Activated naive CD4-positive, alpha-beta T cell treated with anti-CD3 and anti-CD28 coated beads, Interleukin-2, amount 10 ng/mL, durations not matched to agents 7 days and 5 days (primary cell): ENCODE measurements around the gene CEL.
A peak's percentile ranks its signal among the peaks of the same experiment; 100 is the strongest.

Experiments
- CTCF ChIA-PET: fragments of 350-600 bp; sonication (Branson Sonifier 250); formaldehyde crosslinking; loops from one replicate; lab custom pipeline; 2021; ENCODE audit warnings: antibody characterized with exemption; lab: Charles Lee
- DNase-seq: peaks from one replicate; pipeline ENCODE4 v3.0.0-alpha.2; 2020
- H3K27ac Mint-ChIP-seq: one replicate; pipeline ENCODE4 v1.8.0; 2021; ENCODE audit warnings: mild to moderate bottlenecking, moderate library complexity, mixed read lengths
- H3K27me3 Mint-ChIP-seq: one replicate; pipeline ENCODE4 v1.8.0; 2021; ENCODE audit warnings: mild to moderate bottlenecking, mixed read lengths
- H3K36me3 Mint-ChIP-seq: one replicate; pipeline ENCODE4 v1.8.0; 2021; ENCODE audit warnings: mixed read lengths
- H3K4me1 Mint-ChIP-seq: one replicate; pipeline ENCODE4 v1.8.0; 2021; ENCODE audit warnings: mixed read lengths
- H3K4me3 Mint-ChIP-seq: one replicate; pipeline ENCODE4 v1.8.0; 2021; ENCODE audit warnings: mild to moderate bottlenecking, moderate library complexity, mixed read lengths
- H3K9me3 Mint-ChIP-seq: one replicate; pipeline ENCODE4 v1.8.0; 2021; ENCODE audit warnings: mixed read lengths

Gene CEL

DNA sequence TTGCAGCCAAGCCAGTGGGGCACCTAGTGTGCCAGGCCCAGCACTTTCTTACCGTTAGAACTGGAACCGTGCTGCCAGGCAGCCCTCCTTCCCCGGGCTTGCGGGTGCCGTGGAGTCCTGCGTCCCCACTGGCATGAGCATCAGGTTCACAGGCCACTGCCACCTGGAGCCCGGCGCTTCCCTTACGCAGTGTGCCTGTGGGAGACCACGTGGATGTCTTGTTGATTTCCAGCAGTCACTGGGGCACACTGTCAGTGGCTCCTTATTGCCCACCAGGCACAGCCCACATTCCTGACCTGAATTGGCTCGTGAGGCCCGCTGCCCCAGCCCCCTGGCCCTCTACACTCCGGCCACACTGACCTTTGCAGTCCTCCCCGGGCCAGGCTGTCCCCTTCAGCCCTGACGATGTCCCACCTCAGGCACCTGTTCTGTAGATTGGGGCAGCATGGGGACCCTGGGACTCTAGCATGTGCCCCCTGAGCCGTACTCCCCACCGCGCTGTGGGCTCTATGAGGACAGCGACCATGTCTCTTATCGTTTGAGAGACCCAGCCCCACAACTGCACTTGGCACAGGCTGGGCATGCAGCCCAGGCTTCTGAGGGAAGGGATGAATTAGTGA is 10.4 kb upstream of the CEL start:
- peaks cover 39% of the 10 kb centered on the region for H3K36me3 Mint-ChIP-seq
- H3K9me3 Mint-ChIP-seq, result no peaks in the 10 kb centered on the region
- no peak overlapping the region for H3K27ac Mint-ChIP-seq
- no peak overlapping the region for H3K4me3 Mint-ChIP-seq
- peaks cover 11% of the 10 kb centered on the region for H3K4me1 Mint-ChIP-seq
- no peak for DNase-seq
- H3K27me3 Mint-ChIP-seq, result no peaks in the 10 kb centered on the region
- CTCF ChIA-PET, result interaction anchor here (2.9 kb wide), 1 partner anchor 93 kb away, joined by 9 read pairs; no protein-coding TSS in a partner anchor

DNA sequence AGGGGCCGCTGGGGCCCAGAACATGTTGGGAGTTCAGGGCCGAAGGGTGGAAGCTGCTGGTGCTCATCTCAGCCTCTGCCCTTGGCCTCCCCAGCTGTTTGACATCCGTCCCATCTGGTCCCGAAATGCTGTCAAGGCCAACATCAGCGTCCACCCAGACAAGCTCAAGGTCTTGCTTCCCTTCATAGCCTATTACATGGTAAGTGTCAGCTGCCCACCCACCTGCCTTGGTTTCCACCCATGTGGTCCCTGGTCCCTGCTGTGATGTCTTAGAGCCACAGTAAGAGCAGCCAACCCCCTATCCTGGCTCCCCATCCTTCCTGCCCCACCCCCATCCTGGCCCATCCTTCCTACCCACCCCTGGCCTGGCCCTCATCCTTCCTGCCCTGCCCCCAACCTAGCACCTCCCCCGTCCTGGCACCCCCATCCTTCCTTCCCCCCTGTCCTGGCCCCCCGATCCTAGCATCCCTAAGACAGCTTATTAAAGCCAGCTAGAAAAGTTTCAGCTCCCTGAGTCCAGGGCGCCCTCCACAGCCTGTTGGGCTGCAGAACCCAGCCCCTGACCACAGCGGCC is 9.7 kb upstream of the CEL start:
- Mint-ChIP-seq H3K27ac (no peak overlapping the region), H3K4me1 (peaks cover 18% of the 10 kb centered on the region), H3K9me3 (no peaks in the 10 kb centered on the region), H3K36me3 (peaks cover 38% of the 10 kb centered on the region), H3K27me3 (no peaks in the 10 kb centered on the region), H3K4me3 (no peak overlapping the region)
- no peak for DNase-seq
- CTCF ChIA-PET, result interaction anchor here (2.9 kb wide), 1 partner anchor 92 kb away, joined by 9 read pairs; no protein-coding TSS in a partner anchor

GRCh38 chr9:133054194-133054890 is 7.4 kb upstream of the CEL start:
- H3K27me3 Mint-ChIP-seq, result no peaks in the 10 kb centered on the region
- peaks cover 39% of the 10 kb centered on the region for H3K4me1 Mint-ChIP-seq

GRCh38 chr9:133054966-133055365 is 6.8 kb upstream of the CEL start:
- H3K4me3 Mint-ChIP-seq, result no peak overlapping the region
- peaks cover 45% of the 10 kb centered on the region for H3K4me1 Mint-ChIP-seq
- H3K27me3 Mint-ChIP-seq, result no peaks in the 10 kb centered on the region
- CTCF ChIA-PET, result no interaction called here
- H3K27ac Mint-ChIP-seq, result no peak overlapping the region
- peaks cover 48% of the 10 kb centered on the region for H3K36me3 Mint-ChIP-seq
- no peaks in the 10 kb centered on the region for H3K9me3 Mint-ChIP-seq
- no peak for DNase-seq

More at GRCh38 chr9:133054194-133054890, 7.4 kb upstream of the CEL start:
- CTCF ChIA-PET, result interaction anchor here (2.9 kb wide), 1 partner anchor 90 kb away, joined by 9 read pairs; no protein-coding TSS in a partner anchor
- peaks cover 50% of the 10 kb centered on the region for H3K36me3 Mint-ChIP-seq
- H3K27ac Mint-ChIP-seq, result no peak overlapping the region
- no peak overlapping the region for H3K4me3 Mint-ChIP-seq
- no peak for DNase-seq
- H3K9me3 Mint-ChIP-seq, result no peaks in the 10 kb centered on the region

- Mint-ChIP-seq H3K9me3 (no peaks in the 10 kb centered on the region), H3K27ac (peak overlapping the region; percentile 94), H3K27me3 (no peaks in the 10 kb centered on the region), H3K4me3 (no peak overlapping the region), H3K36me3 (peaks cover 45% of the 10 kb centered on the region), H3K4me1 (peaks cover 54% of the 10 kb centered on the region)
- CTCF ChIA-PET, result interaction anchor here (0.8 to 2.6 kb wide), 3 partner anchors 7 to 91 kb away, joined by 3 to 6 read pairs (median 5); no protein-coding TSS in a partner anchor
- DNase-seq, result no peak
These were observed 5.9 kb upstream of the CEL start for GRCh38 chr9:133055788-133056420.

DNA sequence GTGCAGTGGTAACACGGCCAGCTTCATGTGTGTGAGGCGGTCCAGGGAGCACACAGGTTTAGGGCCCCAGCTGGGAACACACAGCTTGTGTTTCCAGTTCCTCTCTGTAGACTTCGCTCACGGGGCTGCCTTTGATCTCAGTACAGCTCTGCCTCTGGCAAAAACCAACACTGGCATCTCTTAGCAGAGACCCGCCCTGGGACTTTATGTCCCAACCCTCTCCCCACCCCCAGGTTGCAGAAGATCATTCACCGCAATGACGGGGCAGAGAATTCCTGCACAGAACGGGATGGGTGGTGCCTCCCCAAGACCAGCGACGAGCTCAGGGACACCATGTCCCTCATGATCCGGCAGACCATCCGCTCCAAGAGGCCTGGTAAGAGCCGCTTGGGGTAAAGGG is 5.2 kb upstream of the CEL start:
- peak overlapping the region; percentile 48 for H3K4me3 Mint-ChIP-seq
- H3K4me1 Mint-ChIP-seq, result peaks cover 60% of the 10 kb centered on the region
- peak; percentile 47 for DNase-seq
- peak overlapping the region; percentile 94 for H3K27ac Mint-ChIP-seq
- no peaks in the 10 kb centered on the region for H3K9me3 Mint-ChIP-seq
- no peaks in the 10 kb centered on the region for H3K27me3 Mint-ChIP-seq
- CTCF ChIA-PET, result interaction anchor here (0.8 to 2.7 kb wide), 5 partner anchors 8 to 91 kb away, joined by 3 to 12 read pairs (median 5); no protein-coding TSS in a partner anchor
- H3K36me3 Mint-ChIP-seq, result peaks cover 42% of the 10 kb centered on the region

DNA sequence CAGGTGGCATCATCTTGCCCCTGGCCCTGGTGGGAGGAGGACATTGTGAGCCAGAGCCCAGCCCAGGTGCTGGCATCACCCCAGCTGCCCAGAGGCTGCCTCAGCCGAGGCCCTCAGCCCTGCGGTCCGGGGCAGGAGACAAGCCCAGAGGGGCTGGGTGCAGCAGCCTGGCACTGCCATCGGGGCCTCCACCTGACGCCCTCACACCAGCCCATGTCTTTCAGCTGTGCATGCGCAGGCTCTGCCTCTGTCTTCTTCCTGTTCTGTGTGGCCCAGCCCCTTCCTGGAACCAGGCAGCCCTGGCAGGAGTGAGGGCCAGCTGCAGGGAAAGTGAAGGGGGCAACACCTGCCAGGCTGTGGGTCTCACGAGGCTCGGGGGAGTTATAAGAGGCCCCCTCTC is 4.8 kb upstream of the CEL start:
- peaks cover 39% of the 10 kb centered on the region for H3K36me3 Mint-ChIP-seq
- no peak overlapping the region for H3K4me3 Mint-ChIP-seq
- no peaks in the 10 kb centered on the region for H3K9me3 Mint-ChIP-seq
- H3K27ac Mint-ChIP-seq, result peak overlapping the region; percentile 94
- peaks cover 60% of the 10 kb centered on the region for H3K4me1 Mint-ChIP-seq
- no peaks in the 10 kb centered on the region for H3K27me3 Mint-ChIP-seq
- CTCF ChIA-PET, result interaction anchor here (1.3 to 2.7 kb wide), 5 partner anchors 8 to 90 kb away, joined by 5 to 12 read pairs (median 6); no protein-coding TSS in a partner anchor
- DNase-seq, result peak; percentile 67

GRCh38 chr9:133057553-133057952 is 4.2 kb upstream of the CEL start:
- Mint-ChIP-seq H3K36me3 (peaks cover 36% of the 10 kb centered on the region), H3K9me3 (no peaks in the 10 kb centered on the region), H3K4me1 (peaks cover 61% of the 10 kb centered on the region), H3K27me3 (no peaks in the 10 kb centered on the region), H3K4me3 (no peak overlapping the region), H3K27ac (peak overlapping the region; percentile 94)
- CTCF ChIA-PET, result interaction anchor here (0.8 to 2.7 kb wide), 5 partner anchors 9 to 90 kb away, joined by 3 to 12 read pairs (median 6); no protein-coding TSS in a partner anchor
- no peak for DNase-seq

DNA sequence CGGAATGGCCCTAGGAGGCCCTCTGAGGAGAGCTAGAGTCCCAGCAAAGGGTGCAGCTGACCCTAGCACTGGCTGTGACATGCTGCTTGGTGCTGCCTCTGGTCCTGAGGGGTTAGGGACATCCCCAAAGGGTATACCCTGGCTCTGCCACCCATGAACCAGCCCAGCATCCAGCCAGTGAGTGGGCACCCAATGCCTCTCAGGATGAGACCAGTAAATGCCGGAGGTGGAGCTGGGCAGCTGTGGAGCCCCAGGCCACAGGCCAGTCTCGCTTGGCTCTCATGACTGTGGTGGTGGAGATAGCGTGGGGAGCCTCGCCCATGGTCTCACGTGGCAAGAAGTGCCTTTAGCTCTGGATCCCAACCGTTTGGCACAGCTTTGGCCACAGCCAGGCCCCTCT is 3.7 kb upstream of the CEL start:
- Mint-ChIP-seq H3K4me1 (peaks cover 64% of the 10 kb centered on the region), H3K27ac (peak overlapping the region; percentile 94)

GRCh38 chr9:133058550-133059320 is 3.0 kb upstream of the CEL start:
- peak; percentile 47 for DNase-seq
- Mint-ChIP-seq H3K27ac (peak overlapping the region; percentile 94), H3K27me3 (no peaks in the 10 kb centered on the region), H3K9me3 (no peaks in the 10 kb centered on the region), H3K36me3 (peaks cover 32% of the 10 kb centered on the region), H3K4me1 (peaks cover 67% of the 10 kb centered on the region), H3K4me3 (peak overlapping the region; percentile 26)
- CTCF ChIA-PET, result interaction anchor here (1.3 to 2.7 kb wide), 3 partner anchors 18 to 85 kb away, joined by 3 to 12 read pairs (median 6); no protein-coding TSS in a partner anchor

More for the DNA sequence above, 3.7 kb upstream of the CEL start:
- peaks cover 36% of the 10 kb centered on the region for H3K36me3 Mint-ChIP-seq
- H3K4me3 Mint-ChIP-seq, result no peak overlapping the region
- no peaks in the 10 kb centered on the region for H3K9me3 Mint-ChIP-seq
- DNase-seq, result no peak
- CTCF ChIA-PET, result interaction anchor here (0.8 to 2.7 kb wide), 4 partner anchors 9 to 90 kb away, joined by 3 to 12 read pairs (median 6); no protein-coding TSS in a partner anchor
- no peaks in the 10 kb centered on the region for H3K27me3 Mint-ChIP-seq

DNA sequence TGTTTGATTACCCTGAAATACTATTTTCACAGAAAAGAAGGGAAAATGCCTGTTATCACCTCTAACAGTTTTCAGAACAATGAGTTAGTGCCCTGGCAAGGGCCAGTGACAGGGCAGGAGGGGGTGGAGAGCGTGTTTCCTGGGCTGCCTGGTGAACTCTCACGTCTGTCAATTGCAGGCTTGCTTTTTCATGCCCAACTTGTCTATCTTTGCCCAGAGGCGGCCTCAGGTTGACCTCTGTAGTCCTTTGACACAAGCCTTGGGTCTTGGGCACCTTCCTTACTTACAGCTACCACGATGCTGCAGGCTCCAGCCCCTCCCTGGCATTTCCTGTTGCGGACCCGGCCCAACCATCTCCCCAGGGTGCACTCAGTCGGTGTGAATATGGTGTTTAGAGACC is 2.2 kb upstream of the CEL start:
- Mint-ChIP-seq H3K9me3 (no peaks in the 10 kb centered on the region), H3K4me3 (no peak overlapping the region), H3K36me3 (peaks cover 26% of the 10 kb centered on the region), H3K4me1 (peaks cover 67% of the 10 kb centered on the region), H3K27ac (peak overlapping the region; percentile 94), H3K27me3 (no peaks in the 10 kb centered on the region)
- CTCF ChIA-PET, result interaction anchor here (1.1 to 1.3 kb wide), 3 partner anchors 11 to 85 kb away, joined by 3 read pairs; no protein-coding TSS in a partner anchor
- peak; percentile 43 for DNase-seq

DNA sequence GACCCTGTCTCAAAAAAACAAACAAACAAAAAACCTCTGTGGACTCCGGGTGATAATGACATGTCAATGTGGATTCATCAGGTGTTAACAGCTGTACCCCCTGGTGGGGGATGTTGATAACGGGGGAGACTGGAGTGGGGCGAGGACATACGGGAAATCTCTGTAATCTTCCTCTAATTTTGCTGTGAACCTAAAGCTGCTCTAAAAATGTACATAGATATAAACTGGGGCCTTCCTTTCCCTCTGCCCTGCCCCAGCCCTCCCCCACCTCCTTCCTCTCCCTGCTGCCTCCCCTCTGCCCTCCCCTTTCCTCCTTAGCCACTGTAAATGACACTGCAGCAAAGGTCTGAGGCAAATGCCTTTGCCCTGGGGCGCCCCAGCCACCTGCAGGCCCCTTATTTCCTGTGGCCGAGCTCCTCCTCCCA is 1.4 kb upstream of the CEL start:
- Mint-ChIP-seq H3K27me3 (no peaks in the 10 kb centered on the region), H3K27ac (peak overlapping the region; percentile 94), H3K4me1 (peaks cover 65% of the 10 kb centered on the region), H3K36me3 (peaks cover 21% of the 10 kb centered on the region), H3K9me3 (no peaks in the 10 kb centered on the region), H3K4me3 (peak overlapping the region; percentile 21)
- CTCF ChIA-PET, result interaction anchor here (0.7 to 1.3 kb wide), 3 partner anchors 12 to 84 kb away, joined by 3 read pairs; no protein-coding TSS in a partner anchor
- DNase-seq, result peak; percentile 40
